ENCODE data around the gene ZBTB46. TPM values are rescaled to one million over a fixed set of nuclear protein-coding genes. Genes with fewer than 3 reads are reported as not detected.

Gene ZBTB46
- polyA plus RNA-seq, 5 donors: 8.0 to 15.7 (median 10.3) TPM

- no peak for DNase-seq
Measured at GRCh38 chr20:63769891-63770474, 61.1 kb downstream of the ZBTB46 start.

- no peak for DNase-seq
Measured at GRCh38 chr20:63768591-63769515, 62.2 kb downstream of the ZBTB46 start.

- no peak for DNase-seq
Measured at GRCh38 chr20:63767886-63768285, 63.2 kb downstream of the ZBTB46 start.

GRCh38 chr20:63767456-63767855 lies 63.6 kb downstream of the ZBTB46 start:
- no peak for DNase-seq

- DNase-seq: no peak
Measured at GRCh38 chr20:63766695-63767426, 64.2 kb downstream of the ZBTB46 start.

GRCh38 chr20:63765902-63766301 lies 65.2 kb downstream of the ZBTB46 start:
- no peak for DNase-seq

DNA sequence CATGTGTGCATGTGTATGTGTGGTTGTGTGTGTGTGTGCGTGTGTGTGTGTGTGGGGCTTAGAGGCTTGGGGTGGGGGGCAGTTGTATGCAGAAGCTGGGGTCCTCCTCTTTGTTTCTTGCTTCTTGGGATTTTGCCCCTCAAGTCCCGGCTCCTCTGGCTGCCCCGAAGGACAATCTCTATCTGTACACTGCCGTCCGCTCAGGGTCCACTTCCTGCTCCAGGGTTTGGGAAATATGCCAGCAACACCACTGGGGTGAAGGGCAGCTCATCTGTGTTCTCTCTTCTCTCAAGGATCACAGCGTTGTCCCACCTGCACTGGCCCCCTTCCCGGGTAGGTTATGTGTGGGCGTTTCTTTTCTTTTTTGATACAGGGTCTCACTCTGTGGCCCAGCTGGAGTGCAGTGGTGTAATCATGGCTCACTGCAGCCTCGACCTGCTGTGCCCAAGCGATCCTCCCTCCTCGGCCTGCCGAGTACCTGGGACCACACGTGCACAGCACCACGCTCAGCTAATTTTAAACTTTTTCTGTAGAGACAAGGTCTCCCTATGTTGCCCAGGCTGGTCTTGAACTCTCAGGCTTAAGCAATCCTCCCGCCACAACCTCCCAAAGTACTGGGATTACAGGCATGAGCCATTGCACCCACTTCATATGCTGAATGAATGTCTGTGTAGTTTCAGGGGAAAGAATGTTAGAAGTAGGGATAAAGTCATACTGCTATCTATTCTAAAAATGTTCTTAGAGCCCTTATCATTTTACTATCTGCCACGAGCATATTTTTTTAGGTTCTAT lies 65.8 kb downstream of the ZBTB46 start:
- DNase-seq: no peak

DNA sequence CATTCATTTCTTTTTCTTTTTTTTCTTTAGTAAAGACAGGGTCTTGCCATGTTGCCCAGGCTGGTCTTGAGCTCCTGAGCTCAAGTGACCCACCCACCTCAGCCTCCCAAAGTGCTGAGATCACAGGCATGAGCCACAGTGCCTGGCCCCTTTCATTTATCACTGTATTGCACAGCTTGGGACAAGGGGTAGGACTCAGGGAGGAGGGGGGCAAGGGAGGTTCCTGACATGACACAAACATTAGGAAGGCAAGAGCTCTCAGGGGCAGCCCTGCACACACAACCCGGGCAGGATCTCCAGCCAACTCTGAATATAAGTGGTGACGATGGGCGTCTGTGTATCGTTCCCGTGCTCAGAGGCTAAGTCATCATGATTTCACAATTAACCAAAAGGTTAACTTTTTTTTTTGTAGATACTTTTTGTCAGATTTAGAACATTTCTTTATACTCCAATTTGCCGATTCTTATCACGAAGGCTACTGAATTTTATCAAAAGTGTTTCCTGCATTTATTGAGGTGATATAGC lies 71.6 kb downstream of the ZBTB46 start:
- no peak for DNase-seq

- no peak for DNase-seq
Measured at GRCh38 chr20:63758152-63758551, 72.9 kb downstream of the ZBTB46 start.

DNA sequence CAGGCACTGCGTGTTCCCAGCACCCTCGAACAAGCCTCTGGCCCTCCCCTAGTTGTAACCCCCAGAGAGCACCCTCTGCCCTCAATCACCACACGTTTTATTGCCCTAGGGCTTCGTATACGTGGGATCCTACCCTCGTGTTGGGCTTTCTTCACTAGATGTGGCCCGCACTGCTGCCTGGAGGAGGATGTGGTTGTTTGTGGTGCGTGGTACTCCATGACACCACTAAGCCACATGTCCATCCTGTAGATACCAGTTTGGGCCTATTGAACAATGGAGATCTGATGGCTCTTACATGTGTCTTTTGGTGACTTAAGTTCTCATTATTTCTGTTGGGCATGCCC lies 74.4 kb downstream of the ZBTB46 start:
- no peak for DNase-seq

GRCh38 chr20:63755933-63756647 lies 75.0 kb downstream of the ZBTB46 start:
- no peak for DNase-seq

GRCh38 chr20:63754008-63754407 lies 77.1 kb downstream of the ZBTB46 start:
- no peak for DNase-seq

- no peak for DNase-seq
Measured at GRCh38 chr20:63753381-63753780, 77.7 kb downstream of the ZBTB46 start.

DNA sequence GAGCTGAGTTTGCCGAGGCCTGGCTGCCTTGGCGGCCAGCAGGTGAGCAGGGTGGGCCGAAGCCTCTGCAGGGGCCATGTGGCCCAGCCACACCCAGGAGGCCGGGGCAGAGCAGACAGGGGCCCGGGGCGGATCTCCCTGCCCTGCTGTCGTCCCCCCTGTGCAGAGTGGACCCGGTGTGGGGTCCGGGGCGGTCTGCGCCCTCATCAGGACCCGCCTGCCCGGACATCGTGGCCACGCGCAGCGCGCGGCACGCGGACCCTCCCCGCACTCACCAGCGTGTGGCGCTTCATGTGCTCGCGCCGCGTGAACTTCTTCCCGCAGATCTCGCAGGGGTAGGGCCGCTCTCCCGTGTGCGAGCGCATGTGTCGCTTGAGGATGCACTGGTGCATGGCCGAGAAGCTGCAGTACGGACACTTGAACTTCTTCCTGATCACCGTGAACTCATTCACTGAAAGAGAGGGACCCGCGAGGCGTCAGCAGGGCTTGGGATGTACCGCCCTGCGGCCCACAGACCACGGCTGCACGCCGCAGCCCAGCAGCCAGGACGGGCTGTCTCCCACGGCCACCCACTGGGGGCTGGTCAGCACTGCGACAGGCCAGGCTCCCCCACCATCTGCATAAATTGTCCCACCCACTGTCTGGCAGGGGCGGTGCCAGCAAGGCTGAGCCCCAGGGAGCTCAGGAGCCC lies 78.5 kb downstream of the ZBTB46 start:
- DNase-seq: no peak

- no peak for DNase-seq
Measured at GRCh38 chr20:63751471-63752271, 79.4 kb downstream of the ZBTB46 start.

DNA sequence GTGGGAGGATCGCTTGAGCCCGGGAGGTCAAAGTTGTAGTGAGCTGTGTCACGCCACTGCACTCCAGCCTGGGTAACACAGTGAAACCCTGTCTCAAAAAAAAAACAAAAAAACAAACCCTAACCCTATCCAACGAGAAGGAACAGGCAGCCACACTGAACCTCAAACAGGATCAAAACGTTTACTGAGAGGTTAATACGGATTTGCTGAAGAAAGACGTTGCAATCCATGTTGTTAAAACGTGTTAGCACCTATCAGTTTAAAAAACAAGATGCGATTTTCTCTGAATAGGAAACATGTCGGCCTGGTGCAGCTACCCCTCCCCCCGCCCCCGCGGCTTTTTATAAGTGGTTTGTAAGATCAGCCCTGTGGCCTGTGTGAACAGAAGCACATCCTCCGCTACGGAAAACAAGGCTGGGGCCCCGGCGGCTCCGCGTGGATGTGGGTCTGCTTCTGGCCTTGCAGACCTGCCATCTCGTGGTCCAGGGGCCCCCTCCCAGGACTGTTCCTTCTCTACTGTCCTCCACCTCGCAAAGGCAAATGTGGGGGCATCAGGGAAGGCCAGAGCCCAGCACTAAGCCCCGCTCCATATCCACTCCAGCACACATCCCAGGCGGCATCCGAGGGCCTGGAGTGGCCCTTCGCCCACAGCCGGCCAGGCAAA lies 80.1 kb downstream of the ZBTB46 start:
- no peak for DNase-seq

DNA sequence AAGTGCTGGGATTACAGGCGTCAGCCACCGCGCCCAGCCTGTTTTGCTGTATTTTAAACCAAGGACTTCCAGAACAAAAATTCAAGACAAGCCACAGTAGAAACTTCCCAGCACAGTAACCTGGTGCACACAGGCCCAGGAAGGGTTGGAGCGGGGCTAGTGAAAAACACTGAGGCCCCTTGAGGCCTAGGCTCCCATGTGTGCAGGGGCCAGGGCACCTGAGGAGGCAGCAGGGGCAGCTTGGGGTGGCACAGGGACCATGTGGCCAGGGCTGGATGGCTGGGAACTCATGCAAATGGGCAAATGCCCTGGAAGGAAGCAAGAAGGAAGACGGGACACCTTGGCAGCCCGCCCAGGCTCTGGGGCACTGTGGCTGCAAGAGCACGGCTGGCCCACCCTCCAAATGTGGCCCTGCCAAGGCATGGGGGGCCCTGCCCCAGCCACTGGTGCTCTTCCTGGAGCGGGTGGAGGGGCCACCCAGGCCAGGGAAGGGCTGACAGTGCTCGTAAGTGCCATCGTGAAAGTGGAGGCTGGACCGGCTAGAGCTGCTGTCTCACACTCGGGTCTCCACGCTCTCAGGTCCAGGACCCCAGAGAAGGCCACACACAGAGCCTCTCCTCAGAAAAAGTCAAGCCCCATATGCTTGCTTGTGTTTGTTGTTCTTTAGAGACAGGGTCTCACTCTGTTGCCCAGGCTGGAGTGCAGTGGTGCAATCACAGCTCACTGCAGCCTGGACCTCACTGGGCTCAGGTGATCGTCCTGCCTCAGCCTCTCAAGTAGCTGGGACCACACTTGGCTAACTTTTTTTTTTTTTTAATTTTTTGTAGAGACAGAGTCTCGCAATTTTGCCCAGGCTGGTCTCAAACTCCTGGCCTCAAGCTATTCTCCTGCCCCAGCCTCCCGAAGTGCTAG lies 81.2 kb downstream of the ZBTB46 start:
- no peak for DNase-seq

- no peak for DNase-seq
Measured at GRCh38 chr20:63748934-63749270, 82.2 kb downstream of the ZBTB46 start.
